Frontal cortex (tissue), 1 donor: Measurements from ENCODE around the gene ATMIN. TPM values are rescaled to one million over a fixed set of nuclear protein-coding genes. Genes with fewer than 3 reads are reported as not detected.

Source experiments
- small RNA-seq: library from RNA; depleted of rRNA; stranded (forward); fragments of <200 nt; gene quantifications from one replicate; pipeline ENCODE3, GENCODE V24; 2014
- total RNA-seq: library from RNA; depleted of rRNA; stranded (reverse); fragments of >200 nt; gene quantifications from one replicate; pipeline ENCODE4 v1.2.3, GENCODE V29; 2014

ATMIN gene
- total RNA-seq, 1 donor from 2014 or later, result 86.0 TPM

Small RNA genes lying within 50 kb of the gene (small RNA-seq; reads per million reads assigned to genes)
- not detected for gene AC092718.3

Other genes starting within 250 kb of the ATMIN start
- gene CDYL2, start 231.2 kb upstream of the ATMIN start, total RNA-seq, result 9.4 TPM
- gene CMC2, start 29.0 kb upstream of the ATMIN start, total RNA-seq, result 37.9 TPM
- 4.5 TPM for gene CENPN, start 28.6 kb upstream of the ATMIN start, total RNA-seq
- 0.41 TPM for gene C16orf46, start 41.4 kb downstream of the ATMIN start, total RNA-seq
- gene GCSH, start 60.6 kb downstream of the ATMIN start, total RNA-seq, result 31.0 TPM
- under 0.01 TPM for gene BCO1, start 202.8 kb downstream of the ATMIN start, total RNA-seq